GM23248 (cell line): ENCODE results near the gene ENAM.

Experiments
- EZH2 ChIP-seq: fragments of 200-600 bp; sonication (generic); IDR thresholded peaks from 2 replicates; pipeline ENCODE4 v1.6.1; 2018; ENCODE audit warnings: antibody characterized with exemption, mild to moderate bottlenecking; ENCODE audit not compliant: insufficient read depth, poor library complexity, severe bottlenecking
- EZH2phosphoT487 ChIP-seq: fragments of 200-600 bp; sonication (generic); IDR thresholded peaks from 2 replicates; pipeline ENCODE4 v1.6.1; 2018; ENCODE audit warnings: antibody characterized with exemption, moderate library complexity, mild to moderate bottlenecking, low read depth; ENCODE audit not compliant: insufficient read depth

DNA sequence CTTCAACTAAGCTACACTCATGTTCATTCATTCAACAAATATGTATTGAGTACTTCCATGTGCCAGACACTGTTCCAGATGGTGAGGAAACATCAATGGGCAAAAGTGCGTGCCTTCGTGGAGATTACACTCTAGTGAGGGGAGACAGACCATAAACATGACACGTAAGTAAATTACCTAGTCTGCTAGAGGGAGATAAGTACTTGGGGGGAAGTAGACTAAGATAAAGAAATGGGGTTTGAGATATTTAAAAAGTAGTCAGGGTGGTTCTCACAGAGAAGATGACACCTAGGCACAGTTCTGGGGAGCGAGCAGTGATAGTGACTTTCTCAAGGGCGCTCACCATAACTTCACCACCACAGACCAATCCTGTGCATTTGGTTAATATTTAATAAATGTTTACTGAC lies 26.1 kb downstream of the ENAM start:
- TF ChIP-seq EZH2 (no peak), EZH2phosphoT487 (no peak)
